Vagina (tissue), 2 donors: Measurements from ENCODE around the gene C15orf39.
"Not testable (repeated sequence)": the region's sequence is repeated elsewhere in the genome, so short reads cannot be mapped to it uniquely, and the experiment has no call there.

Source experiments
- CTCF ChIP-seq, 3 experiments: fragments of 450-650 bp in 2 of 3; fragments of 200-600 bp in 1 of 3; sonication (generic) in 1 of 3; IDR thresholded peaks; one replicate each; pipeline ENCODE4 v1.5.1; 2017 to 2019; ENCODE audit warnings: antibody characterized with exemption in 3 of 3, mild to moderate bottlenecking in 2 of 3, moderate library complexity in 2 of 3
- POLR2A ChIP-seq, 2 donors: fragments of 450-650 bp; IDR thresholded peaks; one replicate each; pipeline ENCODE4 v1.6.1; 2017; ENCODE audit warnings: antibody characterized with exemption in 2 of 2, mild to moderate bottlenecking in 2 of 2, moderate library complexity in 2 of 2
- POLR2AphosphoS5 ChIP-seq, 2 donors: sonication (generic); formaldehyde crosslinking; IDR thresholded peaks; one replicate each; pipeline ENCODE4 v1.9.0; 2017; ENCODE audit warnings: antibody characterized with exemption in 2 of 2, mild to moderate bottlenecking in 2 of 2, low read depth in 1 of 2; ENCODE audit not compliant: insufficient read depth in 1 of 2

DNA sequence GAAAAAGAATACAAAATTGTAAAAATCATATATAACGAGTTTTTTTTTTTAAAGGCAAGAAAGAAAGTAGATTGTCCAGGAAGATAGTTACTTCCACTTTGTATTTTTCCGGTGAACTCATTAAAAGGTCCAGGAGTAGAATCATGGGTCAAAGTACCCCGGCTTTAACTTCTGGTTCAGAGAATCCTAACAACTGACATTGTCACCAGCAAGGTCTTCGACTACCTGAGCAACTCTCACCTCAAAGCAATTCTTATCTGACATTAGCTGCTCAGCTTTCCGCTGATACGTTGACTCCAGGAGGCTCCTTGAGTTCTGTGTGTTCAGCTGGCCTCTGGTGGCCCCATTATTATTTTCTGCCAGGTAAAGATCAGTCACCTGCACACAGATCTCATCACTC is 47.3 kb downstream of the C15orf39 start:
- TF ChIP-seq CTCF (IDR thresholded peaks at IDR 0.05); POLR2AphosphoS5 (IDR thresholded peaks at IDR 0.05; ENCODE audit: insufficient read depth in 1 of 2, low read depth in 1 of 2); POLR2A (IDR thresholded peaks at IDR 0.05): not testable (repeated sequence)
